ENCODE data around the gene SRP19. TPM values are rescaled to one million over a fixed set of nuclear protein-coding genes. Genes with fewer than 3 reads are reported as not detected.

SRP19 gene
- total and polyA plus RNA-seq, 10 donors: 29.9 to 90.5 (median 53.7) TPM

GRCh38 chr5:112823181-112823580 lies 37.9 kb upstream of the SRP19 start:
- Histone ChIP-seq H3K4me3 (no peak overlapping the region), H3K27ac (no peak overlapping the region), H3K9me3 (no peaks in the 10 kb centered on the region), H3K36me3 (peaks cover 0 to 98% (median 56%) of the 10 kb centered on the region in 6 donors), H3K4me1 (peaks cover 0 to 4% (median 0%) of the 10 kb centered on the region in 6 donors), H3K27me3 (replicated peaks in 1 of 7) (no peaks in the 10 kb centered on the region)
- 74 to 89% (median 84%) methylated on average over 2 of the region's 2 CpGs for WGBS, 5 donors
- intact Hi-C loops (cut with DNase I; ENCODE audit: low total_unique reads): no loop called here
- no peak for DNase-seq
- TF ChIP-seq, protein P1, sequence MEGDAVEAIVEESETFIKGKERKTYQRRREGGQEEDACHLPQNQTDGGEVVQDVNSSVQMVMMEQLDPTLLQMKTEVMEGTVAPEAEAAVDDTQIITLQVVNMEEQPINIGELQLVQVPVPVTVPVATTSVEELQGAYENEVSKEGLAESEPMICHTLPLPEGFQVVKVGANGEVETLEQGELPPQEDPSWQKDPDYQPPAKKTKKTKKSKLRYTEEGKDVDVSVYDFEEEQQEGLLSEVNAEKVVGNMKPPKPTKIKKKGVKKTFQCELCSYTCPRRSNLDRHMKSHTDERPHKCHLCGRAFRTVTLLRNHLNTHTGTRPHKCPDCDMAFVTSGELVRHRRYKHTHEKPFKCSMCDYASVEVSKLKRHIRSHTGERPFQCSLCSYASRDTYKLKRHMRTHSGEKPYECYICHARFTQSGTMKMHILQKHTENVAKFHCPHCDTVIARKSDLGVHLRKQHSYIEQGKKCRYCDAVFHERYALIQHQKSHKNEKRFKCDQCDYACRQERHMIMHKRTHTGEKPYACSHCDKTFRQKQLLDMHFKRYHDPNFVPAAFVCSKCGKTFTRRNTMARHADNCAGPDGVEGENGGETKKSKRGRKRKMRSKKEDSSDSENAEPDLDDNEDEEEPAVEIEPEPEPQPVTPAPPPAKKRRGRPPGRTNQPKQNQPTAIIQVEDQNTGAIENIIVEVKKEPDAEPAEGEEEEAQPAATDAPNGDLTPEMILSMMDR (IDR thresholded peaks at IDR 0.05 in 8 of 11, conservative IDR thresholded peaks at IDR 0.05 in 3 of 11): no peak
- no peak for TF ChIP-seq POLR2AphosphoS5 (IDR thresholded peaks at IDR 0.05)
- no peak for TF ChIP-seq POLR2A (IDR thresholded peaks at IDR 0.05)

GRCh38 chr5:112823656-112824055 lies 37.4 kb upstream of the SRP19 start:
- TF ChIP-seq, protein P1 (IDR thresholded peaks at IDR 0.05 in 8 of 11, conservative IDR thresholded peaks at IDR 0.05 in 3 of 11): no peak
- no peak for TF ChIP-seq POLR2A (IDR thresholded peaks at IDR 0.05)
- no peak for TF ChIP-seq POLR2AphosphoS5 (IDR thresholded peaks at IDR 0.05)
- Histone ChIP-seq H3K4me1 (peaks cover 0 to 4% (median 0%) of the 10 kb centered on the region in 6 donors), H3K36me3 (peaks cover 0 to 98% (median 61%) of the 10 kb centered on the region in 6 donors), H3K27me3 (replicated peaks in 1 of 7) (no peaks in the 10 kb centered on the region), H3K9me3 (no peaks in the 10 kb centered on the region), H3K27ac (no peak overlapping the region), H3K4me3 (no peak overlapping the region)
- WGBS, 5 donors: 89 to 99% (median 99%) methylated on average over 2 of the region's 2 CpGs
- intact Hi-C loops (cut with DNase I; ENCODE audit: low total_unique reads): no loop called here
- no peak for DNase-seq

GRCh38 chr5:112824197-112824596 lies 36.9 kb upstream of the SRP19 start:
- DNase-seq: no peak
- peaks cover 0 to 98% (median 61%) of the 10 kb centered on the region in 6 donors for H3K36me3 ChIP-seq
- H3K9me3 ChIP-seq: no peaks in the 10 kb centered on the region
- H3K27ac ChIP-seq: no peak overlapping the region
- TF ChIP-seq, protein P1 (IDR thresholded peaks at IDR 0.05 in 8 of 11, conservative IDR thresholded peaks at IDR 0.05 in 3 of 11): no peak
- no peak for TF ChIP-seq POLR2A (IDR thresholded peaks at IDR 0.05)
- no peak for TF ChIP-seq POLR2AphosphoS5 (IDR thresholded peaks at IDR 0.05)
- peaks cover 0 to 4% (median 0%) of the 10 kb centered on the region in 6 donors for H3K4me1 ChIP-seq
- H3K27me3 ChIP-seq (replicated peaks in 1 of 7): no peaks in the 10 kb centered on the region
- H3K4me3 ChIP-seq: no peak overlapping the region
- intact Hi-C loops (cut with DNase I; ENCODE audit: low total_unique reads): no loop called here

DNA sequence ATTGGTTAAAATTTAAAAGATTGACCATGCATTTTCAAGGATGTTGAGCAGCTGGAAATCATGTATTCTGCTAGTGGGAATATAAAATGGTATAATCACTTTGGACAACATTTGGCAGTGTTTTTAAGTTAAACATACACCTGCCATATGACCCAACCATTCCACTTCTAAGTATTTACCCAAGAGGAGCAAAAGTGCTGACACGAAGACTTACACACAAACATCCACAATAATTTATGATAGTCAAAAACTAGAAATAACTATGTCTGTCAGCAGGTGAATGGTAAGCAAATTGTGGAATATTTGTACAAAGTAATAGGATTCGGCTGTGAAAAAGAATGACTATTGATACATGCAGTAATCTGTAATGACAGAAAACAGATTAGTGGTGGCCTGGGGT lies 30.7 kb upstream of the SRP19 start:
- intact Hi-C loops (cut with DNase I; ENCODE audit: low total_unique reads): no loop called here
- no peak overlapping the region for H3K4me3 ChIP-seq
- no peaks in the 10 kb centered on the region for H3K27me3 ChIP-seq (replicated peaks in 1 of 7)
- TF ChIP-seq, protein P1 (IDR thresholded peaks at IDR 0.05 in 8 of 11, conservative IDR thresholded peaks at IDR 0.05 in 3 of 11): no peak
- no peak for TF ChIP-seq POLR2AphosphoS5 (IDR thresholded peaks at IDR 0.05)
- TF ChIP-seq POLR2A (IDR thresholded peaks at IDR 0.05): no peak
- peaks cover 0 to 98% (median 51%) of the 10 kb centered on the region in 6 donors for H3K36me3 ChIP-seq
- H3K4me1 ChIP-seq: no peaks in the 10 kb centered on the region
- WGBS, 5 donors: 96 to 100% (median 96%) methylated on average over 2 of the region's 2 CpGs
- no peak overlapping the region for H3K27ac ChIP-seq
- no peak for DNase-seq
- H3K9me3 ChIP-seq: no peaks in the 10 kb centered on the region
